ENCODE data around the gene GSX1. TPM values are rescaled to one million over a fixed set of nuclear protein-coding genes. Genes with fewer than 3 reads are reported as not detected.

Gene GSX1
- total RNA-seq, 2 experiments from 2014 or later: not detected

- ChIA-PET CTCF (interaction anchor here (0.9 to 11.7 kb wide), 8 partner anchors 9 to 459 kb away, joined by 3 to 200 read pairs (median 7); no protein-coding TSS in a partner anchor), POLR2A (interaction anchor here (1.1 kb wide), 1 partner anchor 9 kb away, joined by 3 read pairs; no protein-coding TSS in a partner anchor)
- TF ChIP-seq CTCF (IDR thresholded peaks at IDR 0.05): no peak
- no peak overlapping the region for H3K27ac Mint-ChIP-seq
- no peaks in the 10 kb centered on the region for H3K9me3 Mint-ChIP-seq
- H3K4me1 Mint-ChIP-seq (ENCODE audit: low read depth): peaks cover 4% of the 10 kb centered on the region
- no peaks in the 10 kb centered on the region for H3K36me3 Mint-ChIP-seq (ENCODE audit: low read depth)
- H3K4me3 Mint-ChIP-seq: no peak overlapping the region
- intact Hi-C loops (cut with micrococcal nuclease): no loop called here
- H3K27me3 Mint-ChIP-seq: peaks cover 64% of the 10 kb centered on the region
- DNase-seq (no peak), ATAC-seq (no peak)
Observed at GRCh38 chr13:27821566-27821965, 29.3 kb downstream of the GSX1 start.

- Mint-ChIP-seq H3K9me3 (no peaks in the 10 kb centered on the region), H3K4me3 (no peak overlapping the region), H3K27ac (no peak overlapping the region), H3K4me1 (ENCODE audit: low read depth) (peaks cover 4% of the 10 kb centered on the region), H3K27me3 (peaks cover 64% of the 10 kb centered on the region), H3K36me3 (ENCODE audit: low read depth) (no peaks in the 10 kb centered on the region)
- no peak for TF ChIP-seq CTCF (IDR thresholded peaks at IDR 0.05)
- no peak for ATAC-seq
- CTCF ChIA-PET: interaction anchor here (0.9 to 11.7 kb wide), 10 partner anchors 8 to 460 kb away, joined by 3 to 200 read pairs (median 5); no protein-coding TSS in a partner anchor
- POLR2A ChIA-PET: interaction anchor here (1.1 kb wide), 1 partner anchor 10 kb away, joined by 3 read pairs; no protein-coding TSS in a partner anchor
- intact Hi-C loops (cut with micrococcal nuclease): no loop called here
- DNase-seq: no peak
Observed at GRCh38 chr13:27822258-27822872, 30.1 kb downstream of the GSX1 start.

- Mint-ChIP-seq H3K27ac (no peak overlapping the region), H3K4me1 (ENCODE audit: low read depth) (peaks cover 4% of the 10 kb centered on the region), H3K36me3 (ENCODE audit: low read depth) (no peaks in the 10 kb centered on the region), H3K9me3 (no peaks in the 10 kb centered on the region), H3K4me3 (no peak overlapping the region), H3K27me3 (peaks cover 66% of the 10 kb centered on the region)
- ATAC-seq: no peak
- DNase-seq: no peak
- ChIA-PET CTCF (interaction anchor here (1.1 to 11.7 kb wide), 7 partner anchors 52 to 460 kb away, joined by 3 to 200 read pairs (median 9); no protein-coding TSS in a partner anchor), POLR2A (no interaction called here)
- no peak for TF ChIP-seq CTCF (IDR thresholded peaks at IDR 0.05)
- intact Hi-C loops (cut with micrococcal nuclease): no loop called here
Observed at GRCh38 chr13:27822873-27823311, 30.6 kb downstream of the GSX1 start.

- no peak overlapping the region for H3K4me3 Mint-ChIP-seq
- H3K4me1 Mint-ChIP-seq (ENCODE audit: low read depth): peaks cover 4% of the 10 kb centered on the region
- no peaks in the 10 kb centered on the region for H3K9me3 Mint-ChIP-seq
- no peaks in the 10 kb centered on the region for H3K36me3 Mint-ChIP-seq (ENCODE audit: low read depth)
- CTCF ChIA-PET: interaction anchor here (2.0 to 11.7 kb wide), 5 partner anchors 53 to 462 kb away, joined by 11 to 200 read pairs (median 140); partner anchors contain the start of gene URAD
- H3K27me3 Mint-ChIP-seq: peaks cover 65% of the 10 kb centered on the region
- intact Hi-C loops (cut with micrococcal nuclease): no loop called here
- TF ChIP-seq CTCF (IDR thresholded peaks at IDR 0.05): no peak
- POLR2A ChIA-PET: interaction anchor here (2.8 kb wide), 1 partner anchor 52 kb away, joined by 7 read pairs; no protein-coding TSS in a partner anchor
- H3K27ac Mint-ChIP-seq: no peak overlapping the region
- DNase-seq (no peak), ATAC-seq (no peak)
Observed at GRCh38 chr13:27824121-27824520, 31.8 kb downstream of the GSX1 start.

GRCh38 chr13:27825072-27825471 lies 32.8 kb downstream of the GSX1 start:
- ATAC-seq: no peak

More at GRCh38 chr13:27825072-27825471, 32.8 kb downstream of the GSX1 start:
- no peaks in the 10 kb centered on the region for H3K9me3 Mint-ChIP-seq
- intact Hi-C loops (cut with micrococcal nuclease): loop anchor here (5.0 kb wide), 2 partner anchors 53 to 463 kb away; no protein-coding TSS in a partner anchor
- peaks cover 66% of the 10 kb centered on the region for H3K27me3 Mint-ChIP-seq
- CTCF ChIA-PET: interaction anchor here (0.7 to 11.7 kb wide), 13 partner anchors 11 to 463 kb away, joined by 3 to 200 read pairs (median 16); partner anchors contain the start of gene URAD
- H3K4me1 Mint-ChIP-seq (ENCODE audit: low read depth): peaks cover 4% of the 10 kb centered on the region
- TF ChIP-seq CTCF (IDR thresholded peaks at IDR 0.05): no peak
- no peak for DNase-seq
- H3K27ac Mint-ChIP-seq: no peak overlapping the region
- POLR2A ChIA-PET: interaction anchor here (2.8 kb wide), 1 partner anchor 53 kb away, joined by 7 read pairs; no protein-coding TSS in a partner anchor
- H3K4me3 Mint-ChIP-seq: no peak overlapping the region
- no peaks in the 10 kb centered on the region for H3K36me3 Mint-ChIP-seq (ENCODE audit: low read depth)
